Panc1 (cell line): ENCODE results near the gene DPH3. TPM values are rescaled to one million over a fixed set of nuclear protein-coding genes. Genes with fewer than 3 reads are reported as not detected.

Experiments used
- ATAC-seq: fragments of 200-7000 bp; cut with Tn5 transposase; 2 replicates; pipeline ENCODE4 v1.9.1; 2020; ENCODE audit warnings: mild to moderate bottlenecking, moderate library complexity
- BruUV-seq: library from RNA; stranded (reverse); fragments of 400-500 nt; replicated peaks from 2 replicates; lab custom pipeline; 2021; lab: Mats Ljungman, UMichigan
- CTCF ChIA-PET: fragments of 300-600 bp; sonication (Branson Sonifier 250); formaldehyde crosslinking; loops from one replicate; lab custom pipeline; 2022; ENCODE audit warnings: antibody characterized with exemption; lab: Charles Lee
- POLR2A ChIA-PET: fragments of 300-600 bp; sonication (Branson Sonifier 250); formaldehyde crosslinking; loops from one replicate; lab custom pipeline; 2022; ENCODE audit warnings: antibody characterized with exemption; lab: Charles Lee
- DNase-seq: peaks from one replicate; pipeline ENCODE4 v3.0.0-alpha.2; 2010; ENCODE audit warnings: low read depth, low spot score
- H3K27ac ChIP-seq: 2 replicates; pipeline ENCODE4 v1.5.1; 2011; ENCODE audit warnings: mild to moderate bottlenecking, low read length, inconsistent platforms
- H3K27me3 ChIP-seq: fragments of 200-500 bp; sonication (Bioruptor generic); 2 replicates; pipeline ENCODE4 v1.6.0; 2014; ENCODE audit warnings: low read length, inconsistent platforms; ENCODE audit not compliant: control insufficient read depth, insufficient read depth
- H3K36me3 ChIP-seq: fragments of 200-500 bp; sonication (Bioruptor generic); 2 replicates; pipeline ENCODE4 v1.5.1; 2014; ENCODE audit warnings: inconsistent platforms, mild to moderate bottlenecking, low read length, moderate library complexity; ENCODE audit not compliant: control insufficient read depth, insufficient read depth
- H3K4me1 ChIP-seq: 2 replicates; pipeline ENCODE4 v1.5.1; 2011; ENCODE audit warnings: inconsistent platforms, mild to moderate bottlenecking, low read length, moderate library complexity; ENCODE audit not compliant: control insufficient read depth, insufficient read depth
- H3K4me3 ChIP-seq, 2 experiments: 2 replicates each; pipeline ENCODE4 v1.5.1; 2011 to 2012; ENCODE audit warnings: low read depth in 2 of 2, low read length in 2 of 2, mild to moderate bottlenecking in 2 of 2, inconsistent platforms in 1 of 2, moderate library complexity in 1 of 2
- H3K9me3 ChIP-seq: fragments of 200-500 bp; sonication (Bioruptor generic); 2 replicates; pipeline ENCODE4 v1.5.1; 2014; ENCODE audit warnings: low read depth, mild to moderate bottlenecking, inconsistent platforms, low read length, moderate library complexity; ENCODE audit not compliant: control insufficient read depth, insufficient read depth
- CTCF ChIP-seq: fragments of 450-650 bp; IDR thresholded peaks from 2 replicates; pipeline ENCODE4 v1.5.1; 2017; ENCODE audit warnings: mild to moderate bottlenecking
- POLR2AphosphoS5 ChIP-seq: IDR thresholded peaks from 2 replicates; pipeline ENCODE4 v1.6.1; 2012; ENCODE audit warnings: mild to moderate bottlenecking, low read depth, low read length, moderate library complexity
- REST ChIP-seq, 2 experiments: IDR thresholded peaks; 2 replicates each; pipeline ENCODE4 v1.6.1; 2011 to 2012; ENCODE audit warnings: low read depth in 2 of 2, control low read depth in 1 of 2, low read length in 1 of 2, mild to moderate bottlenecking in 1 of 2, moderate library complexity in 1 of 2; ENCODE audit not compliant: insufficient read depth in 1 of 2
- SIN3A ChIP-seq: IDR thresholded peaks from 2 replicates; pipeline ENCODE4 v1.6.1; 2012; ENCODE audit warnings: low read depth, mild to moderate bottlenecking, low read length, moderate library complexity, borderline replicate concordance; ENCODE audit not compliant: insufficient read depth
- TCF7L2 ChIP-seq: IDR thresholded peaks from 2 replicates; pipeline ENCODE4 v1.6.1; 2011; ENCODE audit warnings: mild to moderate bottlenecking, low read depth, low read length, inconsistent platforms
- in situ Hi-C: cut with HindIII; loops from 2 replicates; pipeline ENCODE4 v1.10.0; 2016; ENCODE audit warnings: low sequenced_read_pairs, low pct_unique_long_range_greater_than_20kb
- intact Hi-C: fragments of 100-400 bp; cut with micrococcal nuclease; formaldehyde crosslinking; loops from one replicate; pipeline ENCODE4 v1.10.0; 2022; ENCODE audit not compliant: unreplicated experiment
- total RNA-seq: library from RNA; stranded (reverse); gene quantifications from one replicate; pipeline ENCODE4 v1.2.1, GENCODE V29; 2021; ENCODE audit not compliant: unreplicated experiment

The DPH3 gene
- total RNA-seq, 1 experiment from 2014 or later: 16.5 TPM

GRCh38 chr3:16224325-16224724, 40.4 kb downstream of the DPH3 start:
- DNase-seq (no peak), ATAC-seq (no peak)
- TF ChIP-seq CTCF (no peak), TCF7L2 (no peak), SIN3A (no peak), POLR2AphosphoS5 (no peak), REST (IDR thresholded peaks at IDR 0.05; ENCODE audit: insufficient read depth in 1 of 2, low read depth in 2 of 2, low read length in 1 of 2) (no peak)
- H3K27ac ChIP-seq: no peak overlapping the region
- in situ Hi-C loops (no loop called here), intact Hi-C loops (no loop called here)
- ChIA-PET CTCF (no interaction called here), POLR2A (no interaction called here)
- H3K36me3 ChIP-seq: no peaks in the 10 kb centered on the region
- BruUV-seq: no TSS peak
- no peaks in the 10 kb centered on the region for H3K9me3 ChIP-seq
- H3K27me3 ChIP-seq: no peaks in the 10 kb centered on the region
- H3K4me1 ChIP-seq: no peaks in the 10 kb centered on the region
- no peak overlapping the region for H3K4me3 ChIP-seq

GRCh38 chr3:16222547-16222946, 42.2 kb downstream of the DPH3 start:
- no peak for ATAC-seq
- POLR2A ChIA-PET: no interaction called here
- intact Hi-C loops: no loop called here
- Histone ChIP-seq H3K4me3 (no peak overlapping the region), H3K9me3 (no peaks in the 10 kb centered on the region), H3K27me3 (no peaks in the 10 kb centered on the region), H3K4me1 (no peaks in the 10 kb centered on the region), H3K27ac (no peak overlapping the region), H3K36me3 (no peaks in the 10 kb centered on the region)
- in situ Hi-C loops: no loop called here
- no TSS peak for BruUV-seq
- DNase-seq: no peak
- TF ChIP-seq REST (IDR thresholded peaks at IDR 0.05; ENCODE audit: insufficient read depth in 1 of 2, low read depth in 2 of 2, low read length in 1 of 2): no peak
- TF ChIP-seq SIN3A: no peak
- TF ChIP-seq CTCF: no peak
- TF ChIP-seq POLR2AphosphoS5: no peak
- CTCF ChIA-PET: no interaction called here
